Liver (tissue), 9 donors: ENCODE results near the gene IP6K1. TPM values are rescaled to one million over a fixed set of nuclear protein-coding genes. Genes with fewer than 3 reads are reported as not detected.

Experiments
- DNase-seq: peaks from one replicate; pipeline ENCODE4 v3.0.0-alpha.2; 2017; ENCODE audit warnings: low spot score
- H3K27ac ChIP-seq, 2 donors: one replicate each; pipeline ENCODE4 v1.7.0; 2013; ENCODE audit warnings: inconsistent platforms in 2 of 2, low read length in 2 of 2, control low read depth in 1 of 2, low read depth in 1 of 2, mild to moderate bottlenecking in 1 of 2
- H3K27me3 ChIP-seq, 4 donors: one replicate each; pipeline versions ENCODE4 v1.6.1 to v1.7.0; 2013; ENCODE audit warnings: low read length in 3 of 4, inconsistent platforms in 1 of 4, mild to moderate bottlenecking in 1 of 4, moderate library complexity in 1 of 4; ENCODE audit not compliant: control insufficient read depth in 4 of 4, insufficient read depth in 4 of 4
- H3K36me3 ChIP-seq, 4 donors: one replicate each; pipeline versions ENCODE4 v1.6.1 to v1.7.0; 2013; ENCODE audit warnings: low read length in 3 of 4, mild to moderate bottlenecking in 3 of 4, low read depth in 1 of 4, moderate library complexity in 1 of 4; ENCODE audit not compliant: control insufficient read depth in 4 of 4, insufficient read depth in 3 of 4
- H3K4me1 ChIP-seq, 4 donors: one replicate each; pipeline versions ENCODE4 v1.6.1 to v1.7.0; 2013; ENCODE audit warnings: low read length in 3 of 4, mild to moderate bottlenecking in 3 of 4, moderate library complexity in 1 of 4; ENCODE audit not compliant: control insufficient read depth in 4 of 4, insufficient read depth in 4 of 4
- H3K4me3 ChIP-seq, 3 donors: one replicate each; pipeline versions ENCODE4 v1.6.1 to v1.7.0; 2013; ENCODE audit warnings: low read length in 3 of 3, control low read depth in 1 of 3, low read depth in 1 of 3, mild to moderate bottlenecking in 1 of 3
- H3K9ac ChIP-seq, 2 donors: one replicate each; pipeline ENCODE4 v1.7.0; 2013; ENCODE audit warnings: low read length in 2 of 2, mild to moderate bottlenecking in 2 of 2, moderate library complexity in 2 of 2, control low read depth in 1 of 2, low read depth in 1 of 2
- H3K9me3 ChIP-seq, 4 donors: one replicate each; pipeline versions ENCODE4 v1.6.1 to v1.7.0; 2013; ENCODE audit warnings: low read length in 3 of 4; ENCODE audit not compliant: control insufficient read depth in 4 of 4
- EGR1 ChIP-seq, 2 donors: IDR thresholded peaks; 2 replicates each; pipeline ENCODE4 v1.6.1; 2016 to 2018; ENCODE audit warnings: antibody characterized with exemption in 2 of 2, low read depth in 2 of 2
- FOXA2 ChIP-seq: IDR thresholded peaks from 2 replicates; pipeline ENCODE4 v1.6.1; 2016; ENCODE audit warnings: antibody characterized with exemption
- JUND ChIP-seq, 2 donors: IDR thresholded peaks; 2 replicates each; pipeline ENCODE4 v1.6.1; 2016; ENCODE audit warnings: antibody characterized with exemption in 2 of 2
- NR2F2 ChIP-seq: IDR thresholded peaks from 2 replicates; pipeline ENCODE4 v1.6.1; 2016; ENCODE audit warnings: antibody characterized with exemption
- RXRA ChIP-seq, 2 donors: IDR thresholded peaks; 2 replicates each; pipeline ENCODE4 v1.6.1; 2017 to 2018; ENCODE audit warnings: antibody characterized with exemption in 2 of 2, mild to moderate bottlenecking in 1 of 2
- SP1 ChIP-seq: IDR thresholded peaks from 2 replicates; pipeline ENCODE4 v1.6.1; 2018; ENCODE audit warnings: antibody characterized with exemption, mild to moderate bottlenecking
- YY1 ChIP-seq: IDR thresholded peaks from 2 replicates; pipeline ENCODE4 v1.6.1; 2016; ENCODE audit warnings: antibody characterized with exemption, mild to moderate bottlenecking
- WGBS: extraction: QIAGEN DNeasy Blood & Tissue Kit; methylation state at CpG from one replicate; pipeline ENCODE4 v1.1.7; 2013; 5-methylcytosine and 5-hydroxymethylcytosine counted together
- polyA plus RNA-seq, 2 donors: library from polyadenylated mRNA; stranded (reverse) in 1 of 2; unstranded in 1 of 2; fragments of 200-250 nt in 1 of 2; fragments of >200 nt in 1 of 2; fragmentation: Nextera tagmentation in 1 of 2; extraction: Ambion mirVana in 1 of 2; gene quantifications; one replicate each; pipeline versions ENCODE4 v1.2.1 to v1.2.3, GENCODE V29; 2013 to 2015
- total RNA-seq, 2 donors: library from RNA; depleted of rRNA; stranded (reverse); fragments of >200 nt; gene quantifications; one replicate each; pipeline ENCODE4 v1.2.3, GENCODE V29; 2014
- TF ChIP-seq, protein P1 (sequence below): IDR thresholded peaks from 2 replicates; pipeline ENCODE4 v1.6.1; 2016; ENCODE audit warnings: antibody characterized with exemption
- TF ChIP-seq, protein P2 (sequence below): IDR thresholded peaks from 2 replicates; pipeline ENCODE4 v1.6.1; 2016; ENCODE audit warnings: antibody characterized with exemption
- TF ChIP-seq, protein P3 (sequence below): IDR thresholded peaks from 2 replicates; pipeline ENCODE4 v1.6.1; 2016; ENCODE audit warnings: antibody characterized with exemption
- TF ChIP-seq, protein P4 (sequence below): IDR thresholded peaks from 2 replicates; pipeline ENCODE4 v1.6.1; 2016; ENCODE audit warnings: antibody characterized with exemption, mild to moderate bottlenecking
- donor health status: healthy.
- donor health status: healthy.
- donor health status: healthy.
- donor health status: healthy.
- donor health status: healthy.

IP6K1 gene
- total and polyA plus RNA-seq, 4 donors: 6.6 to 32.3 (median 18.1) TPM

DNA sequence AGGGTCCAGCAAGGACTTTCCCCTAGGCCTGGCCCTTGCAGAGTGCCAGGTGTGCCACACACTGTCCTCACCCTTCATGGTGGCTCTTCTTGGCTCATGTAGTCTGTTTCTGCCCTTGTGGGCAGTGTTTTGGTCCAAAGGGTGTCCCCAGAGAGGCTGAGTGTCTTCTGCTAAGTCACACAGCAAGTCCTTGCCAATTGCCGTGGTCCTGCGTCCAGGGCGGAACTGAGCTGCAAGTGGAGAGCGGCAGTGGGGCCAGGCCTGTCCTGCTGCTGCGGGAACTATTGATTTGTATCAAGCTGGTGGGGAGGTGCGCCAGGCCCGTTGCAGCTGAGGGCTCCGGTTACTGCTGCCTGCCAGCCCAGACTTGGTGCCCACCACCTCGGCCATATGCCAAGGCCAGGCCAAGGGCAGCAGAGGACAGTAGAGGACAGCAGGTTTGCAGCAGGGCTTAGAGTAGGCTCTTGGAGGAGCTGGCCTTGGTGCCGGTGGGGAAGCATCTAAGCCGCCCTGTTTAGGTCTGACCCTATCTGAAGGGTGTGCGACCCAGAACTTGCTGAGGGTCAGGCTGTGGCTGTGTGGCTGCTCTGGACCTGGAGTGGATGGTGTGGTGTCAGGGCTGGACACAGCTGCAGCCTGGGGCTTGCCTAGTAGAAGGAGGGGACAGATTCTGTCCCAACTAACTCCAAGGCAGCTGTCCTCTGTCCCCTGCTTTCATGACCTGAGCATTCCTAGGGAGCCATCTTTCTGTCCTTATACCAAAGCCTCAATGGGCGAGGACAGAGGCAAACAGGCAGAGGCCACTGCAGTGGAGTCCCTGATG, 71.4 kb downstream of the IP6K1 start:
- TF ChIP-seq, protein P1, sequence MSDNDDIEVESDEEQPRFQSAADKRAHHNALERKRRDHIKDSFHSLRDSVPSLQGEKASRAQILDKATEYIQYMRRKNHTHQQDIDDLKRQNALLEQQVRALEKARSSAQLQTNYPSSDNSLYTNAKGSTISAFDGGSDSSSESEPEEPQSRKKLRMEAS: no peak
- no peak for TF ChIP-seq JUND (IDR thresholded peaks at IDR 0.05)
- TF ChIP-seq NR2F2: no peak
- TF ChIP-seq, protein P2, sequence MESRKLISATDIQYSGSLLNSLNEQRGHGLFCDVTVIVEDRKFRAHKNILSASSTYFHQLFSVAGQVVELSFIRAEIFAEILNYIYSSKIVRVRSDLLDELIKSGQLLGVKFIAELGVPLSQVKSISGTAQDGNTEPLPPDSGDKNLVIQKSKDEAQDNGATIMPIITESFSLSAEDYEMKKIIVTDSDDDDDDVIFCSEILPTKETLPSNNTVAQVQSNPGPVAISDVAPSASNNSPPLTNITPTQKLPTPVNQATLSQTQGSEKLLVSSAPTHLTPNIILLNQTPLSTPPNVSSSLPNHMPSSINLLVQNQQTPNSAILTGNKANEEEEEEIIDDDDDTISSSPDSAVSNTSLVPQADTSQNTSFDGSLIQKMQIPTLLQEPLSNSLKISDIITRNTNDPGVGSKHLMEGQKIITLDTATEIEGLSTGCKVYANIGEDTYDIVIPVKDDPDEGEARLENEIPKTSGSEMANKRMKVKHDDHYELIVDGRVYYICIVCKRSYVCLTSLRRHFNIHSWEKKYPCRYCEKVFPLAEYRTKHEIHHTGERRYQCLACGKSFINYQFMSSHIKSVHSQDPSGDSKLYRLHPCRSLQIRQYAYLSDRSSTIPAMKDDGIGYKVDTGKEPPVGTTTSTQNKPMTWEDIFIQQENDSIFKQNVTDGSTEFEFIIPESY: no peak
- no peak for TF ChIP-seq YY1
- WGBS: 90% methylated on average over 13 of the region's 13 CpGs
- no peaks in the 10 kb centered on the region for H3K27me3 ChIP-seq
- H3K27ac ChIP-seq: no peak overlapping the region
- H3K36me3 ChIP-seq: peaks cover 6 to 62% (median 25%) of the 10 kb centered on the region in 4 donors
- DNase-seq: no peak
- no peak overlapping the region for H3K9ac ChIP-seq
- H3K9me3 ChIP-seq: no peaks in the 10 kb centered on the region
- peaks cover 2 to 14% (median 7%) of the 10 kb centered on the region in 4 donors for H3K4me1 ChIP-seq
- H3K4me3 ChIP-seq: no peak overlapping the region

DNA sequence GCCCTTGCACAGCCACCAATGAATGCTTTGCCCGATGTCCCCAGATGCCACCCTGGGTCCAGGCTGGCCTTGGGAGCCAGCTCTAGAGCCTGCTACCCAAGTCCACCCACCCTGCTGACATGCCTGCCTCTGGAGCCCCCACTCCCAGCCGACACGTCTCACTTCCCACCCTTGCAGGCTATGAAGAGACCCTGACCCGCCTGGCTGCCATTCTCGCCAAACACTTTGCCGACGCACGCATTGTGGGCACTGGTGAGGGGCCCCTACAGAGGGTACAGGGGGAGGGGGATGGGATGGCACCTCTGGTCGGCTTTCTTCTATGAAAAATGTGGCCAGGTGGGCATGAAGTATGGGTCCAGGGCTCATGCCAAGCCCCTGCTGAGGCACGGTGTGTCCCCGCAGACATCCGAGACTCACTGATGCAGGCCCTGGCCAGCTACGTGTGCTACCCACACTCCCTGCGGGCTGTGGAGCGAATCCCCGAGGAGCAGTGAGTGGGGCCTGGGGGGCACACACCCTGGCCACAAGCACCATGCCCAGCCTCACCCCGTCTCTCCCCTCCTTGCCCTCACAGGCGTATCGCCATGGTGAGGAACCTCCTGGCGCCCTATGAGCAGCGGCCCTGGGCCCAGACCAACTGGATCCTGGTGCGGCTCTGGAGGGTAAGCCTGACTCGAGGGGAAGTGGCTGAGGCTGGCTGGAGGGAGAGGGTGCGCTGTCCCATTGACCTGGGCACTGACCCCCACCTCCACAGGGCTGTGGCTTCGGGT, 72.8 kb downstream of the IP6K1 start:
- TF ChIP-seq SP1 (no peak), RXRA (IDR thresholded peaks at IDR 0.05) (no peak)
- TF ChIP-seq, protein P3, sequence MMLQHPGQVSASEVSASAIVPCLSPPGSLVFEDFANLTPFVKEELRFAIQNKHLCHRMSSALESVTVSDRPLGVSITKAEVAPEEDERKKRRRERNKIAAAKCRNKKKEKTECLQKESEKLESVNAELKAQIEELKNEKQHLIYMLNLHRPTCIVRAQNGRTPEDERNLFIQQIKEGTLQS: no peak
- no peak for DNase-seq
- 95% methylated on average over 25 of the region's 25 CpGs for WGBS
- Histone ChIP-seq H3K27ac (no peak overlapping the region), H3K9me3 (no peaks in the 10 kb centered on the region), H3K4me1 (peaks cover 0 to 2% (median under 1%) of the 10 kb centered on the region in 4 donors), H3K4me3 (no peak overlapping the region), H3K9ac (no peak overlapping the region), H3K27me3 (no peaks in the 10 kb centered on the region), H3K36me3 (peaks cover 6 to 63% (median 25%) of the 10 kb centered on the region in 4 donors)

DNA sequence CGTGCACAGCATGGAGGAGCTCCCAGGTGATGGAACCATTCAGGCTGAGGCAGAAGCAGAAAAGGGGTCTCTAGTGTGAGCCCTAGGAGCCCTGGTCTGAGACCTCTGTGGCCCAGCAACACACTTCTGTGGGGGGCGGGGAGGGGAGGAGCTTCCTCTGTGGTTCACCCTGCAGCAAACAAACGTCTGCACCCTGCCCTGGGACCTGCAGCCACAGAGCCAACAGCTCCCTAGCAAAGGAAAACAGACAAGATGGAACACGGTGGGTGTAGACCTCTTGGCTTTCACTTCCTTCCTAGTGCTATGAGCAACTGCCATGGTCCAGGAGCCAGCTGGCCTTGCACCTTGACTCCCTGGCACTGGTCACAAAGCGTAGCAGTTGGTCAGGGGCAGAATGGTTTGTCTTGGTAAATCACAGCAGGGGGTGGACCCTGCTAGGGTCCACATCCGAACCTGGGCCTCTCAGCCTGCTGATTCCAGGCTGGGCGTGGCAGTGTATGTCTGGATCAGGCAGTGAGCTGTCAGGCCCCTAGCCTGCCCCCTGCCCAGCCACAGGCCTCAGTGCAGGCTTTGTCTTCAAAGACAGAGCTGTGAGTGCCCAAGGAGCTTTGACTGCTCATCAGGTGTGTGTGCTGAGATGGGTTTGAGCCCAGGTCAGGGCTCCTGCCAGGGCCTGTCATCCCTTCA, 73.6 kb downstream of the IP6K1 start:
- no peaks in the 10 kb centered on the region for H3K9me3 ChIP-seq
- no peak for DNase-seq
- H3K27ac ChIP-seq: no peak overlapping the region
- peaks cover 11 to 64% (median 27%) of the 10 kb centered on the region in 4 donors for H3K36me3 ChIP-seq
- no peaks in the 10 kb centered on the region for H3K4me1 ChIP-seq
- WGBS: 65% methylated on average over 7 of the region's 7 CpGs
- no peaks in the 10 kb centered on the region for H3K27me3 ChIP-seq
- TF ChIP-seq FOXA2 (no peak), SP1 (no peak), EGR1 (IDR thresholded peaks at IDR 0.05; ENCODE audit: low read depth in 2 of 2) (no peak), YY1 (no peak), NR2F2 (no peak), RXRA (IDR thresholded peaks at IDR 0.05) (no peak)
- TF ChIP-seq, protein P4, sequence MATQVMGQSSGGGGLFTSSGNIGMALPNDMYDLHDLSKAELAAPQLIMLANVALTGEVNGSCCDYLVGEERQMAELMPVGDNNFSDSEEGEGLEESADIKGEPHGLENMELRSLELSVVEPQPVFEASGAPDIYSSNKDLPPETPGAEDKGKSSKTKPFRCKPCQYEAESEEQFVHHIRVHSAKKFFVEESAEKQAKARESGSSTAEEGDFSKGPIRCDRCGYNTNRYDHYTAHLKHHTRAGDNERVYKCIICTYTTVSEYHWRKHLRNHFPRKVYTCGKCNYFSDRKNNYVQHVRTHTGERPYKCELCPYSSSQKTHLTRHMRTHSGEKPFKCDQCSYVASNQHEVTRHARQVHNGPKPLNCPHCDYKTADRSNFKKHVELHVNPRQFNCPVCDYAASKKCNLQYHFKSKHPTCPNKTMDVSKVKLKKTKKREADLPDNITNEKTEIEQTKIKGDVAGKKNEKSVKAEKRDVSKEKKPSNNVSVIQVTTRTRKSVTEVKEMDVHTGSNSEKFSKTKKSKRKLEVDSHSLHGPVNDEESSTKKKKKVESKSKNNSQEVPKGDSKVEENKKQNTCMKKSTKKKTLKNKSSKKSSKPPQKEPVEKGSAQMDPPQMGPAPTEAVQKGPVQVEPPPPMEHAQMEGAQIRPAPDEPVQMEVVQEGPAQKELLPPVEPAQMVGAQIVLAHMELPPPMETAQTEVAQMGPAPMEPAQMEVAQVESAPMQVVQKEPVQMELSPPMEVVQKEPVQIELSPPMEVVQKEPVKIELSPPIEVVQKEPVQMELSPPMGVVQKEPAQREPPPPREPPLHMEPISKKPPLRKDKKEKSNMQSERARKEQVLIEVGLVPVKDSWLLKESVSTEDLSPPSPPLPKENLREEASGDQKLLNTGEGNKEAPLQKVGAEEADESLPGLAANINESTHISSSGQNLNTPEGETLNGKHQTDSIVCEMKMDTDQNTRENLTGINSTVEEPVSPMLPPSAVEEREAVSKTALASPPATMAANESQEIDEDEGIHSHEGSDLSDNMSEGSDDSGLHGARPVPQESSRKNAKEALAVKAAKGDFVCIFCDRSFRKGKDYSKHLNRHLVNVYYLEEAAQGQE: no peak
- no peak overlapping the region for H3K4me3 ChIP-seq
- H3K9ac ChIP-seq: no peak overlapping the region
